Upper lobe of left lung (tissue), 6 donors: ENCODE results near the gene KAZN. TPM values are rescaled to one million over a fixed set of nuclear protein-coding genes. Genes with fewer than 3 reads are reported as not detected.

Source experiments
- ATAC-seq, 2 donors: fragments of 200-7000 bp; cut with Tn5 transposase; one replicate each; pipeline ENCODE4 v1.9.1; 2022; ENCODE audit warnings: mild to moderate bottlenecking in 2 of 2, moderate library complexity in 2 of 2; ENCODE audit not compliant: low FRiP score in 2 of 2
- DNase-seq, 2 donors: peaks; one replicate each; pipeline ENCODE4 v3.0.0-alpha.2; 2019 to 2020
- H3K27ac ChIP-seq, 4 donors: fragments of 200-600 bp; sonication (generic); one replicate each; pipeline ENCODE4 v1.5.1; 2016 to 2019
- H3K27me3 ChIP-seq, 4 donors: fragments of 200-600 bp; sonication (generic); one replicate each; pipeline ENCODE4 v1.5.1; 2017 to 2019
- H3K36me3 ChIP-seq, 4 donors: fragments of 200-600 bp; sonication (generic); one replicate each; pipeline ENCODE4 v1.5.1; 2016 to 2019
- H3K4me1 ChIP-seq, 4 donors: fragments of 200-600 bp; sonication (generic); one replicate each; pipeline ENCODE4 v1.5.1; 2018 to 2019
- H3K4me3 ChIP-seq, 4 donors: fragments of 200-600 bp; sonication (generic); one replicate each; pipeline ENCODE4 v1.5.1; 2017 to 2019; ENCODE audit warnings: mild to moderate bottlenecking in 2 of 4, moderate library complexity in 1 of 4
- H3K9me3 ChIP-seq, 4 donors: fragments of 200-600 bp; sonication (generic); one replicate each; pipeline ENCODE4 v1.5.1; 2018 to 2019
- EP300 ChIP-seq, 4 donors: sonication (generic); formaldehyde crosslinking; IDR thresholded peaks; one replicate each; pipeline ENCODE4 v1.5.1; 2017; ENCODE audit warnings: antibody characterized with exemption in 4 of 4, control low read depth in 2 of 4
- POLR2A ChIP-seq, 4 donors: fragments of 450-650 bp; IDR thresholded peaks; one replicate each; pipeline ENCODE4 v1.5.1; 2016 to 2017; ENCODE audit warnings: antibody characterized with exemption in 4 of 4, mild to moderate bottlenecking in 2 of 4
- POLR2AphosphoS5 ChIP-seq, 2 donors: sonication (generic); formaldehyde crosslinking; IDR thresholded peaks; one replicate each; pipeline ENCODE4 v1.5.1; 2017; ENCODE audit warnings: antibody characterized with exemption in 2 of 2
- WGBS, 2 donors: methylation state at CpG; one replicate each; pipeline ENCODE4 v1.1.5; 2017 to 2018; 5-methylcytosine and 5-hydroxymethylcytosine counted together
- total RNA-seq, 6 donors: library from RNA; depleted of rRNA in 4 of 6; stranded (reverse); fragments of >200 nt in 4 of 6; gene quantifications; one replicate each; pipeline versions ENCODE4 v1.1.0 to v1.2.1, GENCODE V29; 2016 to 2021
- TF ChIP-seq, protein P1 (sequence below), 6 experiments: fragments of 450-650 bp in 4 of 6; fragments of 200-600 bp in 2 of 6; sonication (generic) in 2 of 6; IDR thresholded peaks; one replicate each; pipeline ENCODE4 v1.5.1; 2016 to 2019; ENCODE audit warnings: antibody characterized with exemption in 6 of 6
- donor health status: DM: no; HTN: no; CAD: no; lungs with moderate emphysema.
- donor health status: DM: no; HTN: yes; CAD: no; lungs with severe emphysema.

Gene KAZN
- total RNA-seq, 6 donors from 2014 or later, result 11.5 to 30.0 (median 17.6) TPM

DNA sequence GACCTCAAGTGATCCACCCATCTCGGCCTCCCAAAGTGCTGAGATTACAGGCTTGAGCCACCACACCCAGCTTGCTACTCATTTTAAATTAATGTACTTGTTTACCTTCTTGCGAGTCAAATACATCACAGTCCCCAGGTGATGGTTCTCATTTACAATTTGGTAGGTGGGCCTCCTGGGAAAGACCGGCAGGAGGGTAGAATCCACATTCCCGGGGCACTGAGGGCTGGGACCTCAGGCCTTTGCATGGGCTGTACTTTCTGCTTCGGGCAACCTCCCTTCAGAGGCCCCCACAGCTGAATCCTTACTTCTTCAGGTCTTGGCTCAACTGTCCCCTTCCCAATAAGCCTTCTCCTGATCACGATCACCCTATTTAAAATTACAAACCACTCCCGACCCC lies 165.5 kb downstream of the KAZN start:
- WGBS, 2 donors, result 83 to 88% methylated on average over 7 of the region's 7 CpGs

DNA sequence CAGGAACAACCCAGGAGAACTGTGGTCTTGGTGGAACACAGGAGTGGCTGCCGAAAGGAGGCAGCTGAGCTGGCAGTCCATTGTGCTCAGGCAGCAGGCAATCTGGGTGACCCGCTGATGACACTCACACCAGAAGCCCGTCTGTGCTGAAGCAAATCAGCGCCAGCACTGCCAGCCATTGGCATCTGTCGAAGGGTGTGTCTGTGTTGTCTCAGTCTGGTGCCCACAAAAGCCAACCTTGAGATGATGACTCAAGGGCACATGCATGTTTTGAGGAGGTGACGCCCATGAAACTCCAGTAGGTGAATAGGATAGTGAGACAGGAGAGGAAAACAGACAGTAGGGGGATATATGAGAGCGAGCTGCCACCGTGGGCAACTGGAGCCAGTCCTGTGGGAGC lies 167.3 kb downstream of the KAZN start:
- ATAC-seq (no peak), DNase-seq (no peak)
- Histone ChIP-seq H3K27me3 (no peaks in the 10 kb centered on the region), H3K9me3 (no peaks in the 10 kb centered on the region), H3K4me1 (no peaks in the 10 kb centered on the region), H3K4me3 (no peak overlapping the region), H3K27ac (no peak overlapping the region), H3K36me3 (no peaks in the 10 kb centered on the region)
- WGBS, 2 donors, result 83 to 89% methylated on average over 7 to 8 of the region's 8 CpGs
- TF ChIP-seq, protein P1, sequence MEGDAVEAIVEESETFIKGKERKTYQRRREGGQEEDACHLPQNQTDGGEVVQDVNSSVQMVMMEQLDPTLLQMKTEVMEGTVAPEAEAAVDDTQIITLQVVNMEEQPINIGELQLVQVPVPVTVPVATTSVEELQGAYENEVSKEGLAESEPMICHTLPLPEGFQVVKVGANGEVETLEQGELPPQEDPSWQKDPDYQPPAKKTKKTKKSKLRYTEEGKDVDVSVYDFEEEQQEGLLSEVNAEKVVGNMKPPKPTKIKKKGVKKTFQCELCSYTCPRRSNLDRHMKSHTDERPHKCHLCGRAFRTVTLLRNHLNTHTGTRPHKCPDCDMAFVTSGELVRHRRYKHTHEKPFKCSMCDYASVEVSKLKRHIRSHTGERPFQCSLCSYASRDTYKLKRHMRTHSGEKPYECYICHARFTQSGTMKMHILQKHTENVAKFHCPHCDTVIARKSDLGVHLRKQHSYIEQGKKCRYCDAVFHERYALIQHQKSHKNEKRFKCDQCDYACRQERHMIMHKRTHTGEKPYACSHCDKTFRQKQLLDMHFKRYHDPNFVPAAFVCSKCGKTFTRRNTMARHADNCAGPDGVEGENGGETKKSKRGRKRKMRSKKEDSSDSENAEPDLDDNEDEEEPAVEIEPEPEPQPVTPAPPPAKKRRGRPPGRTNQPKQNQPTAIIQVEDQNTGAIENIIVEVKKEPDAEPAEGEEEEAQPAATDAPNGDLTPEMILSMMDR (IDR thresholded peaks at IDR 0.05), result no peak
- TF ChIP-seq POLR2A (IDR thresholded peaks at IDR 0.05) (no peak), EP300 (IDR thresholded peaks at IDR 0.05) (no peak), POLR2AphosphoS5 (IDR thresholded peaks at IDR 0.05) (no peak)

More for the DNA sequence above, 165.5 kb downstream of the KAZN start:
- no peaks in the 10 kb centered on the region for H3K36me3 ChIP-seq
- H3K4me3 ChIP-seq, result no peak overlapping the region
- H3K27me3 ChIP-seq, result no peaks in the 10 kb centered on the region
- H3K27ac ChIP-seq, result no peak overlapping the region
- H3K4me1 ChIP-seq, result no peaks in the 10 kb centered on the region
- ATAC-seq, result no peak
- DNase-seq, result no peak
- no peaks in the 10 kb centered on the region for H3K9me3 ChIP-seq
- no peak for TF ChIP-seq POLR2A (IDR thresholded peaks at IDR 0.05)
- TF ChIP-seq EP300 (IDR thresholded peaks at IDR 0.05), result no peak
- no peak for TF ChIP-seq POLR2AphosphoS5 (IDR thresholded peaks at IDR 0.05)
- TF ChIP-seq, protein P1 (IDR thresholded peaks at IDR 0.05), result no peak

DNA sequence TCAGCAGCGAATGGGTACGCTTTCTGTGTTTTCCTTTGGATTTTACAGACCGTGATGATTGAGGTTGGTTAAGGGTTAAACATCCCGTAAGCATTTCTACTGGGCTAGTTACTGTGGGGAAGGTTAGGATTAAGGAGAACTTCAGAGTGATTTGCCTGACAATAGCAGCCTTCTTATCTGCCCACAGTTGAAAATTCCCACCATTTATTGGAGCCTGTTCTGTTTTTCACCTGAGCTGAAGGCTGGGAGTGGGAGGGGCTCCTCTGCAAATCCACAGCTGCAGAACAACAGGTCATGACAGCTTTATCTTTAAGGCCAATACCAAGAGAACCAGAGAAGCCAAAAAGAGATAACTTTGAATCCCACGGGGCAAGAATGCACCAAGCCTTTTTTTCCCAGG lies 168.6 kb downstream of the KAZN start:
- Histone ChIP-seq H3K36me3 (no peaks in the 10 kb centered on the region), H3K27me3 (no peaks in the 10 kb centered on the region), H3K4me3 (no peak overlapping the region), H3K4me1 (no peaks in the 10 kb centered on the region), H3K27ac (no peak overlapping the region), H3K9me3 (no peaks in the 10 kb centered on the region)
- no peak for TF ChIP-seq EP300 (IDR thresholded peaks at IDR 0.05)
- no peak for TF ChIP-seq POLR2AphosphoS5 (IDR thresholded peaks at IDR 0.05)
- TF ChIP-seq POLR2A (IDR thresholded peaks at IDR 0.05), result no peak
- ATAC-seq, result no peak
- 74 to 79% methylated on average over 5 of the region's 5 CpGs for WGBS, 2 donors
- no peak for DNase-seq

DNA sequence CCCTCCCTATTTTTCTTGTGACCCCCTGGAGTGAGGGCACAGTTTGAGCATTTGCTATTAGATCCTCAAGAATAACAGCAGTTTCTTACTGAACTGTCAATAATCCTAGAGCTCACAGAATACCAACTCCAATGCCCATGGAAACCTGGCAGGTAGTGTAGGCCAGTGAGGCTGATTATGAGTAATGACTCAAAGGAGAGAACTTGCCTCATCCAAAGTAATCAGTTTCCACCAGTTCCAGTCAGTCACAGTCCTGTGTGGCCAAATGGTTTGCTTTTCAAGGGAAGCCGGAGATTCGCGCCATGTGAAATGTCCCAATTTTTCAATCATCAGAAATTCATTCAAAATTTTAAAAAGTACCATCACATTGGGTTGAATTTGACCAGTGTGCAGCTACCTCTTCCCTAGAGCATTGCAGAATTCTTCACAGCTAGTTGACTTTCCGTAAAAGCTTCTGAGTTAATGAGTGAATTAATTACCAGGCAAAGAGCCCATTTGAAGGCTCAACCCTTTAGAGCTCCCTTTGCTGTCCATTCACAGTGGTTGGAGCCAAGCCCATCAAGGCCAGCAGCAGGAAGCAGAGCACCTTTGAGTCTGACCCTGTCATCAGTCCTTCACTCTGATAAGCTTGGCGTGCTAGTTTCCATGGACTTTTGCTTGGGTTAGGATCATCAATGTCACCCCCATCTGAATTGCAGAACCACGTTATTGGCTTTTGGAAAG lies 170.3 kb downstream of the KAZN start:
- no peak overlapping the region for H3K4me3 ChIP-seq
- H3K27ac ChIP-seq, result no peak overlapping the region
- TF ChIP-seq POLR2A (IDR thresholded peaks at IDR 0.05) (no peak), POLR2AphosphoS5 (IDR thresholded peaks at IDR 0.05) (no peak), EP300 (IDR thresholded peaks at IDR 0.05) (no peak)
- TF ChIP-seq, protein P1 (IDR thresholded peaks at IDR 0.05), result no peak
- no peaks in the 10 kb centered on the region for H3K36me3 ChIP-seq
- H3K4me1 ChIP-seq, result no peaks in the 10 kb centered on the region
- DNase-seq (no peak), ATAC-seq (no peak)
- 85 to 96% methylated on average over 6 of the region's 6 CpGs for WGBS, 2 donors
- H3K9me3 ChIP-seq, result no peaks in the 10 kb centered on the region
- no peaks in the 10 kb centered on the region for H3K27me3 ChIP-seq

DNA sequence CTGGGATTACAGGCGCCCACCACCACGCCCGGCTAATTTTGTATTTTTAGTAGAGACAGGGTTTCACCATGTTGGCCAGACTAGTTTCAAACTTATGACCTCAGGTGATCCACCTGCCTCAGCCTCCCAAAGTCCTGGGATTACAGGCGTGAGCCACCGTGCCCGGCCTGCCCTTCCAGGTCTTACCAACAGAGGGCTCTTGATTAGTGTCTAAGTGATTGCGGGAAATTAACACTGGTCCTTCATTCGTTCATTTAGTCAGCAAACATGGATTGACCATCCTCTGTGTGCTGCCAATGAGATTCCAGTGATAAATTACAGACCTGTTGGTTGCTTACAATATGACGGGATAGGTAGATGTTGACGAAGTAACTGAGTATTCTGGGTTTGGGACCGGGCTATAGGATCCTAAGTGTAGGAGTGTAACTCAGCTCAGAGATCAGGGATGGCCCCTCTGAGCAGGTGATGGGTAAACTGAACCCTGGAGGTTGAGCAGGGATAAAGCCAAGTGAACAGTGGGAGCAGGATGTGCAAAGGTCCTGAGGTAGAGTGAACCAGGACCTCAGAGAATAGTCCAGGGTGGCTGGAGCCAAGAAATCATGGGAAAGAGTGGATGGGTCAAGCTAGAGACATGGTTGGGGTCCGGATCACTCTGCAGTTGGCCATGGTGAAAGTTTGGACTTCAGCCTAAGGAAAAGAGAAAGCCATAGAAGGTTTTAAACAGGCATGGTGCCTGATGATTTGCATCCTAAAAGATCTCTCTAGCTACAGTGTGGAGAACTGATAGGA lies 171.2 kb downstream of the KAZN start:
- ATAC-seq (no peak), DNase-seq (no peak)
- no peak overlapping the region for H3K4me3 ChIP-seq
- H3K27me3 ChIP-seq, result no peaks in the 10 kb centered on the region
- H3K27ac ChIP-seq, result no peak overlapping the region
- H3K36me3 ChIP-seq, result no peaks in the 10 kb centered on the region
- H3K4me1 ChIP-seq, result no peaks in the 10 kb centered on the region
- H3K9me3 ChIP-seq, result no peaks in the 10 kb centered on the region
- TF ChIP-seq, protein P1 (IDR thresholded peaks at IDR 0.05), result no peak
- no peak for TF ChIP-seq EP300 (IDR thresholded peaks at IDR 0.05)
- no peak for TF ChIP-seq POLR2A (IDR thresholded peaks at IDR 0.05)
- WGBS, 2 donors, result 87% methylated on average over 12 of the region's 12 CpGs
